Endodermal cell (in vitro differentiated cells): ENCODE data around the gene CLK3. TPM values are rescaled to one million over a fixed set of nuclear protein-coding genes. Genes with fewer than 3 reads are reported as not detected.

Experiments
- DNase-seq: peaks from one replicate; pipeline ENCODE4 v3.0.0-alpha.2; 2017
- H3K27ac ChIP-seq: 2 replicates; pipeline ENCODE4 v1.5.1; 2013; ENCODE audit warnings: mild to moderate bottlenecking, low read depth, low read length, moderate library complexity
- H3K27me3 ChIP-seq: 2 replicates; pipeline ENCODE4 v1.6.1; 2013; ENCODE audit warnings: mild to moderate bottlenecking, low read length, moderate library complexity; ENCODE audit not compliant: insufficient read depth, control insufficient read depth, poor library complexity, severe bottlenecking
- H3K36me3 ChIP-seq: 2 replicates; pipeline ENCODE4 v1.7.0; 2013; ENCODE audit warnings: mild to moderate bottlenecking, low read length, moderate library complexity; ENCODE audit not compliant: control insufficient read depth, insufficient read depth
- H3K4me1 ChIP-seq: one replicate; pipeline ENCODE4 v1.7.0; 2013; ENCODE audit warnings: low read length; ENCODE audit not compliant: control insufficient read depth, insufficient read depth
- H3K4me3 ChIP-seq: 2 replicates; pipeline ENCODE4 v1.5.1; 2013; ENCODE audit warnings: mild to moderate bottlenecking, low read length, moderate library complexity
- H3K9ac ChIP-seq: 2 replicates; pipeline ENCODE4 v1.6.1; 2013; ENCODE audit warnings: mild to moderate bottlenecking, low read length, moderate library complexity; ENCODE audit not compliant: poor library complexity, severe bottlenecking; ENCODE audit errors: extremely low read depth
- H3K9me3 ChIP-seq: 2 replicates; pipeline ENCODE4 v1.6.1; 2013; ENCODE audit warnings: mild to moderate bottlenecking, low read length, moderate library complexity; ENCODE audit not compliant: control insufficient read depth
- H3K27ac Mint-ChIP-seq: 2 replicates; pipeline ENCODE4 v1.8.0; 2020; ENCODE audit warnings: mixed read lengths
- H3K27me3 Mint-ChIP-seq: 2 replicates; pipeline ENCODE4 v1.8.0; 2021; ENCODE audit warnings: mild to moderate bottlenecking, mixed read lengths; ENCODE audit not compliant: insufficient read depth
- H3K36me3 Mint-ChIP-seq: 2 replicates; pipeline ENCODE4 v1.8.0; 2020; ENCODE audit warnings: low read depth, mixed read lengths
- H3K4me1 Mint-ChIP-seq: 2 replicates; pipeline ENCODE4 v1.8.0; 2020; ENCODE audit warnings: mixed read lengths
- H3K4me3 Mint-ChIP-seq: 2 replicates; pipeline ENCODE4 v1.8.0; 2020; ENCODE audit warnings: mild to moderate bottlenecking, moderate library complexity, mixed read lengths
- H3K9me3 Mint-ChIP-seq: 2 replicates; pipeline ENCODE4 v1.8.0; 2020; ENCODE audit warnings: mild to moderate bottlenecking, mixed read lengths
- CTCF ChIP-seq: fragments of 200-600 bp; sonication (generic); conservative IDR thresholded peaks from 2 replicates; pipeline ENCODE4 v1.5.0; 2021; ENCODE audit warnings: antibody characterized with exemption, mild to moderate bottlenecking
- WGBS, 2 experiments: methylation state at CpG; one replicate each; pipeline versions ENCODE4 v1.1.5 to v1.1.7; 2013; ENCODE audit warnings: missing lambda C conversion rate in 2 of 2, mixed read lengths in 1 of 2; ENCODE audit not compliant: insufficient coverage in 1 of 2, insufficient read length in 1 of 2; 5-methylcytosine and 5-hydroxymethylcytosine counted together
- total RNA-seq, 2 donors: library from RNA; stranded (reverse); fragmentation: NEBNext Ultra II Directional in 1 of 2; extraction: Animal tissue kit (Norgen Biotek cat#: 25700) in 1 of 2; gene quantifications; 2 replicates in 1 of 2; 3 replicates in 1 of 2; pipeline ENCODE4 v1.2.1, GENCODE V29; 2021

CLK3 gene
- total RNA-seq, 2 donors from 2014 or later = 53.4 to 67.3 TPM

GRCh38 chr15:74584779-74585178 is 30.9 kb upstream of the CLK3 start:
- no peak overlapping the region for H3K9ac ChIP-seq
- no peaks in the 10 kb centered on the region for H3K9me3 ChIP-seq
- Mint-ChIP-seq H3K4me1 (peaks cover 7% of the 10 kb centered on the region), H3K9me3 (no peaks in the 10 kb centered on the region), H3K4me3 (no peak overlapping the region), H3K36me3 (peaks cover 70% of the 10 kb centered on the region), H3K27me3 (no peaks in the 10 kb centered on the region), H3K27ac (peak overlapping the region; percentile 44)
- TF ChIP-seq CTCF = no peak
- peak overlapping the region; percentile 89 for H3K27ac ChIP-seq
- H3K4me3 ChIP-seq = no peak overlapping the region
- no peaks in the 10 kb centered on the region for H3K4me1 ChIP-seq
- 62 to 86% methylated on average over 2 to 4 of the region's 4 CpGs for WGBS, 2 experiments
- no peak for DNase-seq
- H3K36me3 ChIP-seq = peaks cover 82% of the 10 kb centered on the region
- H3K27me3 ChIP-seq = no peaks in the 10 kb centered on the region

GRCh38 chr15:74585191-74585590 is 30.4 kb upstream of the CLK3 start:
- Mint-ChIP-seq H3K4me3 (no peak overlapping the region), H3K27me3 (no peaks in the 10 kb centered on the region), H3K36me3 (peaks cover 73% of the 10 kb centered on the region), H3K4me1 (peaks cover 7% of the 10 kb centered on the region), H3K9me3 (no peaks in the 10 kb centered on the region), H3K27ac (no peak overlapping the region)
- Histone ChIP-seq H3K4me1 (no peaks in the 10 kb centered on the region), H3K4me3 (no peak overlapping the region), H3K36me3 (peaks cover 82% of the 10 kb centered on the region), H3K9ac (no peak overlapping the region), H3K27ac (peak overlapping the region; percentile 89), H3K9me3 (no peaks in the 10 kb centered on the region), H3K27me3 (no peaks in the 10 kb centered on the region)
- 91 to 92% methylated on average over 2 of the region's 3 CpGs for WGBS, 2 experiments
- no peak for TF ChIP-seq CTCF
- no peak for DNase-seq

GRCh38 chr15:74585857-74586256 is 29.8 kb upstream of the CLK3 start:
- Histone ChIP-seq H3K9ac (no peak overlapping the region), H3K9me3 (no peaks in the 10 kb centered on the region), H3K4me1 (no peaks in the 10 kb centered on the region), H3K27me3 (no peaks in the 10 kb centered on the region), H3K27ac (peak overlapping the region; percentile 35), H3K4me3 (no peak overlapping the region), H3K36me3 (peaks cover 82% of the 10 kb centered on the region)
- DNase-seq = no peak
- 90 to 93% methylated on average over 9 of the region's 9 CpGs for WGBS, 2 experiments
- peaks cover 74% of the 10 kb centered on the region for H3K36me3 Mint-ChIP-seq
- H3K27ac Mint-ChIP-seq = no peak overlapping the region
- H3K9me3 Mint-ChIP-seq = no peaks in the 10 kb centered on the region
- peaks cover 7% of the 10 kb centered on the region for H3K4me1 Mint-ChIP-seq
- H3K4me3 Mint-ChIP-seq = no peak overlapping the region
- no peak for TF ChIP-seq CTCF
- H3K27me3 Mint-ChIP-seq = no peaks in the 10 kb centered on the region
